Measurements from ENCODE around the gene NTN5. TPM values are rescaled to one million over a fixed set of nuclear protein-coding genes. Genes with fewer than 3 reads are reported as not detected.
A peak's percentile ranks its signal among the peaks of the same experiment; 100 is the strongest.

NTN5 gene
- total and polyA plus RNA-seq, 9 of the 15 experiments (the other 6 are each of a cell fraction or from before 2014, with no cell fraction given): not detected

GRCh38 chr19:48720613-48721296, 47.9 kb upstream of the NTN5 start (continued):
- TF ChIP-seq PRDM10 (IDR thresholded peaks at IDR 0.05; ENCODE audit: partially characterized antibody): no peak
- TF ChIP-seq HDAC6 (IDR thresholded peaks at IDR 0.05; ENCODE audit: low read depth, low read length): no peak
- TF ChIP-seq ASH1L (IDR thresholded peaks at IDR 0.05; ENCODE audit: borderline replicate concordance, low read depth, partially characterized antibody): peak; percentile 79
- 0 out of 2 replicates have a peak, but pooled peaks have one; percentile 24 for TF ChIP-seq HDAC8 (tag; IDR thresholded peaks at IDR 0.05)
- peak; percentile 62 for TF ChIP-seq FOXM1 (IDR thresholded peaks at IDR 0.05; ENCODE audit: low read depth)
- TF ChIP-seq FOXM1 (CRISPR knock-in tag; IDR thresholded peaks at IDR 0.05; ENCODE audit: low read depth): no peak
- peak; percentile 46; the same call in 1 of the 2 replicates for TF ChIP-seq RB1 (IDR thresholded peaks at IDR 0.05; ENCODE audit: low read depth)
- peak in 1 of 2 experiments; percentile 32; a peak in 1 of 4 replicates for TF ChIP-seq ZNF639 (CRISPR knock-in tag; conservative IDR thresholded peaks at IDR 0.05 in 1 of 2, IDR thresholded peaks at IDR 0.05 in 1 of 2)
- TF ChIP-seq SNIP1 (IDR thresholded peaks at IDR 0.05; ENCODE audit: low read depth): no peak
- TF ChIP-seq POU5F1 (IDR thresholded peaks at IDR 0.05; ENCODE audit: borderline replicate concordance, low read depth, low read length, partially characterized antibody): no peak
- TF ChIP-seq GTF2A2 (tag; IDR thresholded peaks at IDR 0.05): no peak
- TF ChIP-seq RBM39 (optimal IDR thresholded peaks at IDR 0.05; ENCODE audit: low read depth, low read length): no peak
- TF ChIP-seq SPI1 (IDR thresholded peaks at IDR 0.05; ENCODE audit: borderline replicate concordance, low read depth, low read length): no peak
- TF ChIP-seq STAG1 (CRISPR knock-in tag; IDR thresholded peaks at IDR 0.05; ENCODE audit: borderline replicate concordance): no peak
- TF ChIP-seq ZNF740 (CRISPR knock-in tag; IDR thresholded peaks at IDR 0.05): no peak
- no peak for TF ChIP-seq ZNF740 (tag; IDR thresholded peaks at IDR 0.05)
- TF ChIP-seq NONO (IDR thresholded peaks at IDR 0.05; ENCODE audit: low read depth in 2 of 2, low read length in 1 of 2): no peak
